Stomach (tissue), 4 donors: Measurements from ENCODE around the gene ERO1B.

ENCODE experiments used
- EP300 ChIP-seq: sonication (generic); formaldehyde crosslinking; IDR thresholded peaks from one replicate; pipeline ENCODE4 v1.6.1; 2017; ENCODE audit warnings: antibody characterized with exemption
- POLR2A ChIP-seq, 4 donors: fragments of 450-650 bp; IDR thresholded peaks; one replicate each; pipeline ENCODE4 v1.6.1; 2016; ENCODE audit warnings: antibody characterized with exemption in 4 of 4, control low read depth in 2 of 4, mild to moderate bottlenecking in 1 of 4, moderate library complexity in 1 of 4
- POLR2AphosphoS5 ChIP-seq, 3 donors: sonication (generic); formaldehyde crosslinking; IDR thresholded peaks; one replicate each; pipeline ENCODE4 v1.6.1; 2016; ENCODE audit warnings: antibody characterized with exemption in 3 of 3
- TF ChIP-seq, protein P1 (sequence below), 7 experiments: fragments of 450-650 bp in 4 of 7; fragments of 200-600 bp in 3 of 7; sonication (generic) in 3 of 7; IDR thresholded peaks; one replicate each; pipeline ENCODE4 v1.5.1; 2016 to 2019; ENCODE audit warnings: antibody characterized with exemption in 7 of 7, control low read depth in 2 of 7, mild to moderate bottlenecking in 1 of 7

DNA sequence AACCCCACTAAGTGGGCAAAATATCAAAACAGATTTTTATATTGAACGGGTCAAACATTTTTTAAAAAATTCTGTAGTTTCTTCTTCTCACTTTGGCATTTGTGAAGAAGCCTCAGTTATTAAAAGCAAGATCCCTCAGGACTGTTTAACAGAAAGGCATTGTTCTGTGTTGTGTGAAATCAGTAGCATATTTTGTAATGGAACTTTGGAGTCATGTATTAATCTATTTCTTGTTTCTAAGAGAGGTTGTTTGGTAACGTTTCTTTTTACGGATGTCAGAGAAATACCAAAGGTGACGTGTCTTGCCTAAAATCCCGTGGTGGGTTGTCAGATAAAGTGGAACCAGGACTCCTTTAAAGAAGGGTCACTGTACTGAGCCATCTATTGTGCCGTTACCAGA is 115.7 kb downstream of the ERO1B start:
- TF ChIP-seq, protein P1, sequence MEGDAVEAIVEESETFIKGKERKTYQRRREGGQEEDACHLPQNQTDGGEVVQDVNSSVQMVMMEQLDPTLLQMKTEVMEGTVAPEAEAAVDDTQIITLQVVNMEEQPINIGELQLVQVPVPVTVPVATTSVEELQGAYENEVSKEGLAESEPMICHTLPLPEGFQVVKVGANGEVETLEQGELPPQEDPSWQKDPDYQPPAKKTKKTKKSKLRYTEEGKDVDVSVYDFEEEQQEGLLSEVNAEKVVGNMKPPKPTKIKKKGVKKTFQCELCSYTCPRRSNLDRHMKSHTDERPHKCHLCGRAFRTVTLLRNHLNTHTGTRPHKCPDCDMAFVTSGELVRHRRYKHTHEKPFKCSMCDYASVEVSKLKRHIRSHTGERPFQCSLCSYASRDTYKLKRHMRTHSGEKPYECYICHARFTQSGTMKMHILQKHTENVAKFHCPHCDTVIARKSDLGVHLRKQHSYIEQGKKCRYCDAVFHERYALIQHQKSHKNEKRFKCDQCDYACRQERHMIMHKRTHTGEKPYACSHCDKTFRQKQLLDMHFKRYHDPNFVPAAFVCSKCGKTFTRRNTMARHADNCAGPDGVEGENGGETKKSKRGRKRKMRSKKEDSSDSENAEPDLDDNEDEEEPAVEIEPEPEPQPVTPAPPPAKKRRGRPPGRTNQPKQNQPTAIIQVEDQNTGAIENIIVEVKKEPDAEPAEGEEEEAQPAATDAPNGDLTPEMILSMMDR (IDR thresholded peaks at IDR 0.05) = no peak
- TF ChIP-seq POLR2A (IDR thresholded peaks at IDR 0.05) (no peak), POLR2AphosphoS5 (IDR thresholded peaks at IDR 0.05) (no peak), EP300 (no peak)
